ENCODE results near the gene DGAT2.

Gene DGAT2

DNA sequence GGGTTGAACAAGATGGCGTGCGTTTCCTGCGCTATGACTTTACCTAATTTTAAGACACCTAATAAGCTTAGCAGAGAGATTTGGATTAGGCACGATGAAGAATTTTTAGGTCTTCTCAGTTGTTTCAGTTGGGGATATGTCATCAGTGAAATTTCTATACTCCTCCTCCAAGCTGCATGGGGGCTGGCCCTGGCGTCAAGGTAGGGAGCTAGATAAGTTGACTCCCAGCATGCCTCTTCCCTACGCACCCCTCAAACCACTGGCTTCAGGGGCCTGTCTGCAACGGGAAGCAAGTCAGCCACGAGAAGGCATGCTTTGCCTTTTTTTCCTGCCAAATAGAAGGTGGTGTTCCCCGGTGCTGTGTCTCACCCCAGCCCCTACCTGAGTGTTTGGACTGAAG, 13.3 kb downstream of the DGAT2 start:
- no peak for DNase-seq

- DNase-seq, result no peak
These were observed 14.1 kb downstream of the DGAT2 start for GRCh38 chr11:75782540-75783263.

DNA sequence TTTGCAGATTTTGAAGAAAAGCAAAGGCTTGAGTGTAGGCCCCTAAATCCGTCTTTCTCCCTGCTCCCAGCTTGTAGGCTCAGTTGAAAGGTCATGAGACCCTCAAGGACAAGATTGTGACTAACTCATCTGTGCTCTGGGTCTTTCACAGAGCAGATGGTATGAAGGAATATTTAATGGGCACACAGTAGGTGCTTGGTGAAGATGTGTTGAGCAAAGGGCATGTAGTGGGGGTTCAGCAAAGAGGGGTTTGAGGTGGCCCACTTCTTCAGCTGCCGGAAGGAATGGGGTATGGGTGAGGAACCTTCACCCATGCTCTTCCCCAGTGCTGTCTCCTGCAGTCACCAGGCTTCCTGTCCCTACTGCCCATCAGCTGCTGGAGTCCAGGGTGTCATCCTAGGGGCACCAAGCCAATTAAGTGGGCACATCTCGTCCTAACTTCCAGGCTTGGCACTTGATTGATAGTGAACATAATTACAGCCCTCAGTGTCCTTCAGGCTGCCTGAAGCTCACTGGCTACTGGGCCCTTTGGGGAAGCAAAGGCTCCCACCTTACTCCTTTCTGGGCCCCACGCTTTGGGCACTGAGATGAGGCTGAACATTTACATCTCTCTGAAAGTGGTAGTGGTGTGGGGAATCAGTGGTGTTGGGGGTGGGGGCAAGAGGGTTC, 15.0 kb downstream of the DGAT2 start:
- DNase-seq, result no peak

- DNase-seq, result no peak
These were observed 15.5 kb downstream of the DGAT2 start for GRCh38 chr11:75784085-75784478.

- DNase-seq, result no peak
These were observed 15.9 kb downstream of the DGAT2 start for GRCh38 chr11:75784506-75784905.

GRCh38 chr11:75785187-75785586, 16.6 kb downstream of the DGAT2 start:
- no peak for DNase-seq

GRCh38 chr11:75786101-75786736, 17.6 kb downstream of the DGAT2 start:
- no peak for DNase-seq

DNA sequence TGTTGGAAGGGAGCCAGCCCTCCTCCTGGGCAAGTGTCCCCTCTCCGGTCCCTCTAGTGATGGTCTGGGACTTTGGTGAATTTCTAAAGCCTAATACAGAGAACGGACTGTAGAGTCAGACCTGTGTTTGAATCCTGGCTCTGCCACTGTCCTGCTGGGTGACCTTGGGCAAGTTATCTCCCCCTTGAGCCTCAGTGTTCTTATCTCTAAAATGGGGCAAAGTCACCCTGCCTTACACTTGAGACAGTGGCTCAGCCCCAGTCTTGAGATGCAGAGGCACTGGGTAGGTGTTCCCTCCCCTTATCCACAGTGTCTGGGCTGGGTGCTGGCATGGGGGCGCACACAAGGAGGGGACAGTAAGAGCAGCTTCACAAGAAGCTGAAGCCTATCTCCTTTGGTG, 20.9 kb downstream of the DGAT2 start:
- DNase-seq, result no peak

- no peak for DNase-seq
These were observed 22.4 kb downstream of the DGAT2 start for GRCh38 chr11:75790986-75791385.

DNA sequence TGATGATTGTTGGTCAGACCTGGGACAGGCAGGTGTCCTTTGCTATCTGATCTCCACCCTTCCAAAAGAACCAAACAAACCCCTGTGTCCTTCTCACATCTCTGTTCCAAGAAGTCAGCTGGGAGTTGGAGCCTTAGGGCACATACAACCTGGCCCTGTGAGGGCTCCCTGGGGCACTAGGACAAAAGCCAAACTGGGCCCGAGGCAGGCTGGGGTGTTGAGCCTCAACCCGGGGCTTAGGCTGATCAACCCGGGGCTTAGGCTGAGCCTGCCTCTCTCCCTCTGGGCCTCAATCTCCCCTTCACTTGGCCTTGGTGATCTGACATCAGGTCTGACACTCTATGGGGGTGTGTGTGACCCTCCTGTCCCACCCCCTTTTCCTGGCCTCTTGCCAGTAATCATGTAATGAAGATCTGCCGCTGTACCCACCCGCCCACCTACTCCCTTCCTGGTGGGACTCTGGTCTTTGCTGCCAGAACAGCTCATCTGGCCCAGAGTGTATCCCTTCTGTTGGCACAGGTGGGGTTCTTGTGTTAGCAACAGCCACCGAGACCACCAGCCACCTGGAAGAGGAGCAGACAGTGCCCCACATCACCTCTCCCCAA, 23.7 kb downstream of the DGAT2 start:
- no peak for DNase-seq

GRCh38 chr11:75792997-75793800, 24.6 kb downstream of the DGAT2 start:
- DNase-seq, result no peak

DNA sequence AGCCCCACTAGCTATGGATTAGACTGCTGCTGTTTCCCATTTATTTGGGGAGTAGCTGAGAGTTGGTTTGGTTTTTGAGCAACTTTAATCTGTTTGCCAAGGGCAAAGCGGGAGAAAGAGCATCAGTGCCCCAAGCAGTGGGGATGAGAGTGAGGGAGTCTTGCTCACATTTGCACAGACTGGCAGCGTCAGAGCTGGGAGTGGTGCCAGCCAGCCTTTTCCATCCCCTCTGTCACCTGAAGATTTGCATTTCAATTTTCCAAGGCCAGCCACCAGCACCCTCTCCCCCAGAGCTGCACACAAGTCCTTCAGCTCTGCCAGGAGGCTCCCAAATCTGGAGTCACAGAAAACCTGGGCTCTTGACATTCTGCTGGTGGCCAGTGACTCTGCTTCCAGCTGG, 25.4 kb downstream of the DGAT2 start:
- no peak for DNase-seq

GRCh38 chr11:75795276-75796090, 26.9 kb downstream of the DGAT2 start:
- no peak for DNase-seq

- DNase-seq, result no peak
These were observed 27.5 kb downstream of the DGAT2 start for GRCh38 chr11:75796091-75796435.

GRCh38 chr11:75797116-75797515, 28.5 kb downstream of the DGAT2 start:
- DNase-seq, result no peak

- no peak for DNase-seq
These were observed 29.2 kb downstream of the DGAT2 start for GRCh38 chr11:75797792-75798191.

- DNase-seq, result no peak
These were observed 31.6 kb downstream of the DGAT2 start for GRCh38 chr11:75800136-75800675.

GRCh38 chr11:75800728-75801361, 32.3 kb downstream of the DGAT2 start:
- no peak for DNase-seq

DNA sequence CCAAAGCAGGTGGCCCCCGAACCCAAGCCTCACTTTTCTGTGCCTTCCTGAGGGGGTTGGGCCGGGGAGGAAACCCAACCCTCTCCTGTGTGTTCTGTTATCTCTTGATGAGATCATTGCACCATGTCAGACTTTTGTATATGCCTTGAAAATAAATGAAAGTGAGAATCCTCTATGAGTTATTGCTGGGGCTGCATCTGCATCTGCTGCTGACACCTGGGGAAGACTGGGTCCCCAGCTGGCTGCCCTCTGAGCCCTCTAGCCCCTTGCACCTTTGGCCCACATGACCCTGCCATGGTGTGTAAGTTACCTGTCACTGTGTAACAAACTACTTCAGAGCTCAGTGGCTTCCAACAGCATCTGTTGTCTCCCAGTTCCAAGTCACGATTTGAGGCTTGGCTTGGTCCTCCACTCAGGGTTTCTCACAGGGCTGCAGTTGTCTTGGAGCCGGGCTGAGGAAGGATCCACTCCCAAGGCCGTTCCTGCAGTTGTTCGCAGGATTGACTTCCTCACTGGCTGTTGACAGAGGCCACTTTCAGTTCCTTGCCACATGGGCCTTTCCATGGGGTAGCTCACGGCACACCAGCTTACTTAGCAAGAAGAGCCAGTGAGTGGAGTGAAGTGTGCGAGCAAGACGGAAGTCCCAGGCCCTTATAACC, 32.9 kb downstream of the DGAT2 start:
- DNase-seq, result peak; percentile 88

DNA sequence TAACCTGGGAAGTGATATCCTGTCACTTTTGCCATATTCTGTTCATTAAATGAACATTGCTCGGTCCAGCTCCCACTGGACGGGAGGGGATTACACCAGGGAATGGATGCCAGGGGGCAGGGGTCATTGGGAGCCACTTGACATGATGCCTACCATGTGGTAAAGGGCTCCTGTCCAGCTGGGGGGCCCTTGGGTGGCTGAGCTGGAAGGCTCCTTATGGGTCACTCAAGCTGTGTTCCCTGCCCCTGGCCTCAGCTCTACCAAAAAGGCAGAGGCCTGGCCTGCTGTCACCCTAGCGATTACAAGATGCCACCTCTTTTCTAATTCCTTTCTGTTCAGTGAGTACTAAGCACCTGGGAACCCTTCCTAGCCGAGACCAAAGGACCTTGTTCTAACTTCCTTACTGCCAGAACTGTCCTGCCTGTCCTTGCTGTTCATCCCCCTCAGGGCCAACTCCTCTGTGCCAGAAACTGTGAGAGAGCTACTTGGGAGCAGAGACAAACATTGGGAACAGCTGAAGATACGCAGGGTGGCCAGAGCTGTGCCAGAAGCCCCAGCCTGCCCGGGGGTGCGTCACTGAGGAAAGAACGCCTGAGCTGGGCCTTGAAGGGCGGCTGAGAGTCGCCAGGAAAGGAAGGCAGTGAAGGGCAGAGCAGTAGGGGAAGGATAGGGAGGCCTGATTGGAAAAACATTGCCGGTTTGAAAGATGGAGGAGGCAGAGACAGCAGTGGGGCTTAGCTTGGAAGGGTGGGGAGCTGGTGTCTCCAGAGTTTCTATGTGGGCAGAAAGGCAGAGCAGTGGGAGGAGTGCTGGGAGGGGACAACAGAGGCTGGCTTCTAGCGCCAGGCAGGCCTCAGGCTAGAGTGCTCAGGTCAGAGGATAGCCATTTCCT, 33.7 kb downstream of the DGAT2 start:
- no peak for DNase-seq

All from suppressor macrophage treated with lipopolysaccharide for 4 hours (primary cell).